ENCODE measurements around the gene TLE1.
"Not testable (repeated sequence)": the region's sequence is repeated elsewhere in the genome, so short reads cannot be mapped to it uniquely, and the experiment has no call there.

The TLE1 gene

DNA sequence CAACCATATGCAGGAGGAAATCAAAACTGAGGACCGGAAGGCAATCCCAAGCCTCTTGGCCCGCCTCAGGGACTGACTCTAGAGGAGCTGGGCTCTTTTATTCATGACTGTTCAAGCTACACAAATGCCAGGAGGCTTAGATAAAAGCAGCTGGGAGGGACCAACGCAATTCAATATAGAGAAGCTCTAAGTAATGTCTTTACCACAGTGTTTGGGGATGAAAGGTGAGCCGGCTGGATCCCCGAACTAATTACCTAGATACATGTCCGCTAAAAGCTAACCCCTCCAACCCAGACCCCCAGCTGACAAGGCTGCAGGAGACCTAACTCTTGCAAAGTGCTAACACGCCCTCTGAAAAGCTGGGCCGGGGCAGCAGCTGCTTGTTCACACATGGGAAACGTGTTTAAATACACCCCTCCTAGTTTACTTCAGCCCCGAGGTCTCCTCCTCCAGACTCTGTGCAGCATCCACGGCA lies 67.5 kb downstream of the TLE1 start:
- no peak for DNase-seq

DNA sequence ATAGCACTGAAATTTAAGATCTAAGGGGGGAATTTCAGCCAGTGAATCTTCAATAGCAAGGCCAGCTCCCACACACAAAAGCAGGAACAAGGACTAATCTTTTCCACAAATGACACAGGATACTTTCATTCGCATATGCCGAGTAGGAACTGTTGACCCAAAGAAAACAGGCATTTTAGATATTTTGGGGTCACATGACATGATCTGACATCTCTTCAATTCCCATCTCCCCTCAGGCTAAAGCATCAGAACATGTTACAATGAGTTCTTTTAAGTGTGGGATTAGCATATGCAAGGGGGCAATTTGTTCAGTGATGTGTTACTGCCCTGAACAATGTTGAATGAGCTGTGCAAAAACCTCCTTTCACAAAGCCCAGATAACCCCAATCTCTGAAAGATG lies 68.2 kb downstream of the TLE1 start:
- DNase-seq = no peak

DNA sequence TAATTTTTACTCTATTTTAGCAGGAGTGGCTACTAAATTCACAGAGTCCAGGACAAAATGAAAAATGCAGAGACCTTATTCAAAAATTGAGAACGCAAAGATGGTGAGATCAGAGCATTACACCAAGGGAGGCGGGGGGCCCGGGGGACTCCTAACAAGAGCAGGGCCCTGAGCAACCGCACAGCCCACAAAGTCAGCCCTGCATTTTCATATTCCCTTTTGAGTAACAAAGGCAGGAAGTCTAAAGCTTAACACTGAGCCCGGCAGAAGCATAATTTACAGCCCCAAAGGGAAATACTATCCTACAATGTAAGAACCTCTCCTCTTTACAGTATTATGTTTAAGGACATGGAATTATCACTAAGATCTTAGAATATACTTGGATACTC lies 69.4 kb downstream of the TLE1 start:
- DNase-seq = no peak

DNA sequence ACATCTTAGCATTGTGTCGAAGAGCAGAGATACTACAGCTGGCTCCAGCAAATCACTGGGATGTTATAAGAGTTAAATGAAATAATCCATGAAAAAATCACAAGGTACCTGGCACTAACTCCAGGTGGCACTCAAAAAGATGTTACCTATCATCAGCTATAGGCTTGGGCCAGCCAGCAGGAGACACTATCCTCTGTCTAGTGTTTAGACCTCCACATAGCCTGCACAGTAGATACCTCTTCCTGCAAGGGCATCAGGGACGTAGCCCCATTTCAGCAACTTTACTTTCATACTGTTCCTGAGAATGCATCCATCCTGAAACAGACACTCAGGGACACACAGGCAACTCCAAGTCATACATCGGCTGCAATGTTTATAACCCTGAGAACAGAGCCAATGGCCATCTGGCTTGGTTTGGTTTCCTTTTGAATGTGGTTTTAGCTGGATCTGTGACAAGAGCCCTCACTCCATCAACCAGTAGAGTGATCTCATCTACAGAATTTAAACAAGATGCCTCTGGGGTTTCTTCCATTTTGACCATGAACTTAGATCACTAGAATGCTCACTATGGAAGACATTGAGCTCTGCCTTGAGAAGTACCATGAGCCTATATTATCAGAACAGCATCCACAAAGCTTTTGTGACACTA lies 69.9 kb downstream of the TLE1 start:
- DNase-seq = no peak

DNA sequence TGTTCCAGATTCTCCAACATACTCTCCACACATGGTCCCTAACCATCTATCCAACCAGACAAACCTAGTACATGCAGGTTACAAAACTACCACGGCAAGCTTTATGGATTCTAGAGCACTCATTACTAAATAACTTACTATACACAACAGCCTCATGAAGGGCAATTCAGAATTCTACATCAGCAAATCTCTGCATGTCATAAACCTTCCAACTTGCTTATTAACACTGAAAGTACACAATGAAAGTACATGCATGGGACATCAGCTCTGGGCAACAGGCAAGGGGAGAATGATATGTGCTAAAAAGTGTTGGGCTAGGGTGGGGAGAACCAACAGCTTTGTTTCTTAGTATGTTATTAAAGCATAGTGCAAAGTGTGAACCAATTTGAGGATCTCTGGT lies 70.4 kb downstream of the TLE1 start:
- DNase-seq = no peak

DNA sequence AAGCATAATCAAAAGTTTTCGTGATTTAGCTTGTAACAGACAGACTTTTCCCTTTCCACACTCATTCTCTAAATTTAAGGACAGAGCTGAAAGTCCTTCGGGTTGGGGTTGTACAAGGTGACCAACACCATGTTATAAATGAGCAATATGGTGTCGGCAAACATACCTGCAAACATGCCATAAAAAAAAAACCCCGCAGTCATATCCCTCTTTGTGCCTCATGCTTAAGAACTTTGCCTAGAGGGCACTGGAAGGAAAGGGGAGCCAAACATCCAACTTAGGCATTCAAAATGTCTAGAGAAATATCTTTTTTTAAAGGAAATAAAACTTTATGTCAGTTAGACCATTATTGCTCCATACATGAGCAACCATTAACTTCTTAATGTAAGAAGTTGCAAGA lies 73.2 kb downstream of the TLE1 start:
- DNase-seq = no peak

DNA sequence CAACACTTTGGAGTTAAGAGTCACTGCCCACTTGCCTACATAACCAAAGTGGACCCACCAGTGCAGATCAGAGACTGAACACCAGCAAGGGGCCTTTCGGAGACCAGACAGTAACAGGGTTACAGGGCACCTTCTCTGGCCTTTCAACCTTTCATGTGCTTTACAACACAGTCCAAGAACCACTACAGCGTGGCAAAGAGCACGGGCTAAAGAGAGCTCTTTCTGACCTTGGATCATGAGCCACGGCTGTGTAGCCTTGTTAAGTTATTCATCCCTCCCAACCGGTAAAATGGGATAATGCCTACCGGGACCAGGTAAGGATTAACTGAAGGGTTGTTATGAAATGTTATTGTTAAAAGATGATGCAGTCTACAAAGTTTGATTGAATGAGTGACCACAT lies 75.0 kb downstream of the TLE1 start:
- DNase-seq = no peak

DNA sequence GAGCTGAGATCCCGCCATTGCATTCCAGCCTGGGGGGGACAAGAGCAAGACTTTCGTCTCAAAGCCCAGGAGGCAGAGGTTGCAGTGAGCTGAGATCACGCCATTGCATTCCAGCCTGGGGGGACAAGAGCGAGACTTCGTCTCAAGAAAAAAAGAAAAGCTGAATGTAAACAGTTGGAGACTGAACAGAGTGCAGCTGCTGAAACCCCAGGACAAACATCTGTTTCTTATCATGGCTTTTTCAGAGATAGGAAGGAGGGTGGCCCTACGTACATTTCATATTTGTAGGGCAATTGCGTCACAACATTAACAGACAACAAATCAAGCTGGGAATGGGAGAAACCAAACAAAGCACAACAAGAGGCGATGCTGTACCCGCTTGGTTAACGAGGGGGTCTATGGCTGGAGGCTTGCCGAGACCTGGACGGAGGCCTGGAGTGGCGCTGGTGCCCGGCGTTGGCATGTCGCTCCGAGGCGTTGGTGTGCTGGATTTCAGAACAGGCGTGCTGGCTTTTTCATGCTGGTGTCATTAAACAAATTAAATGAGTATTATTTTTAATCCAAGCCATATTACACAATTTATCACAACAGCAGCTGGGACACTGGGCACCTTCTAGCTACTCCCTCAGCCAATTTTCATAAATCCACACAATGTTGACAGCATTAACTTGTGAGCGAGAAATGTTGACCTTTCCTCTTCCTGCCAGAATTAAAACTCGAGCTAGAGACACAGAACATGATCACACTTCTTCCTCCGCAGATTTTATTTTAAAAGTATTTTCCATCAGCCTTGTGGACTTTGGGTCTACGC lies 76.1 kb downstream of the TLE1 start:
- DNase-seq = no peak

DNA sequence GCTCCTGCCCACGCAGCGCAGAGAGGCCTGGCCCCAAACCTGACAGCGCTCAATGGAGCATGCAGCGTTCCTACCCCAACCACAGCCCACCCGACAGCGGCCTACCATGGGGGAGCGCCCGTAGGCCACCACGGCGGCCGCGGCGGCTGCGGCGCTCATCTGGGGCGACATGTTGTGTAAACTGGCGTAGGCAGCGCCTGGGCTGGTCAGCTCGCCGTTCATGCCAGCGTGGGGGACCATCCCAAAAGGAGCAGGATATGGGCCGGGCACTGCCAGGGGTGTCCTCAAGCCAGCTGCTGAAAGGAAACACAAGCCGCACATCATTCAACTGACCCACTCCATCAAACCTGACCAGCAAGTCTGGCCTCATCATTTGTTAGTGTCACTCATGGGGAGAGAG lies 77.7 kb downstream of the TLE1 start:
- DNase-seq = no peak

DNA sequence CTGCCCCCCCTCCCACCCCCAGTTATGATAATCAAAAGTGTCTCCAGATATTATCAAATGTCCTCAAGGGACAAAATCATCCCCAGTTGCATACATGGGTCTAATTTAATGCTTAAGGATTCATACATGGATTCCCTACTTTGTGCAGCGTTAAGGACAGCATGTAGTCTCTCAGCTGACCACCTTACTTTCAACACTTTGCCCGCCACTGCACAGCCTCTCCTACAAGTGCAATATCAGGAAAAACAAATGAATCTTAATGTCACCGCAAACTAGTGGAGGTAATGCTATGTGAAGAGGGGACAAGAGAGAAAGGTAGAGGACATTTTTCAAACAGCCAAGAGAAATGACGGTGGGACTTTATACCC lies 78.6 kb downstream of the TLE1 start:
- no peak for DNase-seq

DNA sequence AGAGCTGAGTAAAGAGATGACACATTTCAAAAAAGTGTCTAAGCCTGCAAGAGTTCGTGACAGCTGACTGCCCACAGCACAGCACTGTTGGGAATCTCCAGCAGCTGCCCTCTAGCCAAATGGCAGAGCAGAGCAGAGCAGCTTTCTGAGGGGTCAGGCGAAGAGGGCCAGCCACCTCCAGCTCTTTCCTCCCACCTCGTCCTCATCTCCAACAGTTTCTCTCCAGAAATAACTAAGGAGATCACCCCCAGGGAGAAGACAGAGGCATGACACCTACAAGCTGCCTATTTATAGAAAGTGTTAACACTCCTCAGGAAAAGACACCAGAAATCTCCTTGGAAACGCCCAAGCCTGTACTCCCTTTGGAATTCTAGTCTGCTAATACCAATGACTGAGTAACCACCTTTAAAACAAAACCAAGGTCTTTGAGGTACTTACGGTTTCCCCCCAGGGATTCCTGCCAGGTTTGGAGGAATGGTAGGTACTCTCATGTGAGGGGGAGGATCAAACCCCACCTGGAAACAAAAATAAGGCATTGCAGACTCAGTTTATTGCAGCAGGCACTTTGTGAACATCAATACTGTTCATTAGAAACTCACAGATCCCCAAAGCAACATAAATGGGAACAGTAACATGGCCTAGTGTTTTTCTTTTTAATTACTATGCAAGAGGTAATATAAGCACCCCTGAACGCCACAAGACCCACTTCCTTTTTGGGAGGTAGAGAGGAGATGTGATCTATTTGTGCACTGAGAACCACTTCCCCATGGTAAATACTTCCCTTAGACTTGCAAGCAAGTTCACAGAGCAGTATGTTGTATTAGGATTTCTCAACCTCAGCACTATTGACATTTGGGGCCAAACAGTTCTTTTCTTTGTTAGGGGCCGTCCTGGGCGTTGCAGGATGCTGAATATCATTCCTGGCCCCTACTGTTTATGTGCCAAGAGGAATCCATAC lies 79.3 kb downstream of the TLE1 start:
- no peak for DNase-seq

DNA sequence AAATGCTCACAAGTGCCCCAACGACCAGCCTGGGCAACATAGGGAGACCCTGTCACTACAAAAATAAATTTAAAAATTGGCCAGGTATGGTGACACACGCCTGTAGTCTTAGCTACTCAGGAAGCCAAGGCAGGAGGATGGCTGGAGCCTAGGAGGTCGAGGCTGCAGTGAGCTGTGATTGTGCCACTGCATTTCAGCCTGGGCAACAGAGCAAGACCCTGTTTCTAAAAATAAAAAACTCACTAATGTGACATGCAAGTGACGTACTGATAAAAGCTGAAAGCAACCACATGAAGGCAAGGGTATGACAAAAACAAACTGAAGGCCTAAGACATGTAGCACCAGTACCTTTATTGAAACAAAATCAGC lies 81.1 kb downstream of the TLE1 start:
- DNase-seq = no peak

DNA sequence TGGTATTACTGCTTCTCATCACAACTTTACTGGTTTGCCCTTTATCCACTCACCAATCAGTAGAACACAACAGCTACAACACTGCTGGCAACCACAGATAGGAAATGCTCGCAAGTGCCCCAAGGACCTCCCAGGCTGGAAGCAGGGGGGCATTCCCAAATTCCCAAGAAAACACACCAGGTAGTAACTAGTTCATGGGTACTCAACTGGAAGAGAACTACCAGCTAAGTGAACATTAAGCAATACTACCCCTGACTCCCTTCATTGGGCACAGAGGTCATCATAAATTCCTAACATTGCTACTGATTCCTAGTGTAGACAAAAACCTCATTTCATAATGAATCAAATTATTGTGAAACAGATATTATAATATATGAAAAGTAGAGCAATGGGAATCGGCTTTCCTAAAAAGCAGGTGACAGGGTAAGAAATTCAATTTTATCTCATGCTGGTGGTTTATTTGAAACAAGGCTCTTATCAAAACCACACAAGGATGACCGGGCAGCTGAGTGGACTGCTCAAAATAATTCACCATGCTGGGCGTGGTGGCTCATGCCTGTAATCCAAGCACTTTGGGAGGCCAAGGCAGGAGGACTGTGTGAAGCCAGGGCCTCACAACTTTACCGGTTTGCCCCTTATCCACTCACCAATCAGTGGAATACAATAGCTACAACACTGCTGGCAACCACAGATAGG lies 81.6 kb downstream of the TLE1 start:
- DNase-seq = no peak

DNA sequence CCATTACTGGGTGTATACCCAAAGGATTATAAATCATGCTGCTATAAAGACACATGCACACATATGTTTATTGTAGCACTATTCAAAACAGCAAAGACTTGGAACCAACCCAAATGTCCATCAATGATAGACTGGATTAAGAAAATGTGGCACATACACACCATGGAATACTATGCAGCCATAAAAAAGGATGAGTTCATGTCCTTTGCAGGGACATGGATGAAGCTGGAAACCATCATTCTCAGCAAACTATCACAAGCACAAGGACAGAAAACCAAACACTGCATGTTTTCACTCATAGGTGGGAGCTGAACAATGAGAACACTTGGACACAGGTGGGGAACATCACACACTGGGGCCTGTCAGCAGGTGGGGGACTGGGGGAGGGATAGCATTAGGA lies 83.1 kb downstream of the TLE1 start:
- not testable (repeated sequence) for DNase-seq

DNA sequence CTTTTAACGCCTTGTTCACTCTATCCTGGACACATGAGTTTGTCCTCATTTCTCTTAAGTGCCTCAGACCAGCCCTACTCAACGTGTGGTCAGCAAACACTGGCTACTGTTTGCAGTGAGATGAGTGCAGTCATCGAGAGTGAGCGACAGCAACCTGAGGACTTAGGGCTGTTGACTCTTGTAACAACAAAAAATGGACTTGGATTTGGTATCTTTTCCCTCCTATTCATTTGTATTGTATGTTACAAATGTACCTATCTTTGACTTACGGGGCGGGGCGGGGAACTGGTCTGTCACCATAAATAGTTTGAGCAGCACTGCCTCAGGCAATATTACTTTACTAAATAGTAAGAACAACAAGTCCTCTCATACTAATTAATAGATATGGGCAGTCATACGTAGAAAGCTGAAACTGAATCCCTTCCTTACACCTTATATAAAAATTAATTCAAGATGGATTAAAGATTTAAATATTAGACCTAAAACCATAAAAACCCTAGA lies 84.1 kb downstream of the TLE1 start:
- no peak for DNase-seq

DNA sequence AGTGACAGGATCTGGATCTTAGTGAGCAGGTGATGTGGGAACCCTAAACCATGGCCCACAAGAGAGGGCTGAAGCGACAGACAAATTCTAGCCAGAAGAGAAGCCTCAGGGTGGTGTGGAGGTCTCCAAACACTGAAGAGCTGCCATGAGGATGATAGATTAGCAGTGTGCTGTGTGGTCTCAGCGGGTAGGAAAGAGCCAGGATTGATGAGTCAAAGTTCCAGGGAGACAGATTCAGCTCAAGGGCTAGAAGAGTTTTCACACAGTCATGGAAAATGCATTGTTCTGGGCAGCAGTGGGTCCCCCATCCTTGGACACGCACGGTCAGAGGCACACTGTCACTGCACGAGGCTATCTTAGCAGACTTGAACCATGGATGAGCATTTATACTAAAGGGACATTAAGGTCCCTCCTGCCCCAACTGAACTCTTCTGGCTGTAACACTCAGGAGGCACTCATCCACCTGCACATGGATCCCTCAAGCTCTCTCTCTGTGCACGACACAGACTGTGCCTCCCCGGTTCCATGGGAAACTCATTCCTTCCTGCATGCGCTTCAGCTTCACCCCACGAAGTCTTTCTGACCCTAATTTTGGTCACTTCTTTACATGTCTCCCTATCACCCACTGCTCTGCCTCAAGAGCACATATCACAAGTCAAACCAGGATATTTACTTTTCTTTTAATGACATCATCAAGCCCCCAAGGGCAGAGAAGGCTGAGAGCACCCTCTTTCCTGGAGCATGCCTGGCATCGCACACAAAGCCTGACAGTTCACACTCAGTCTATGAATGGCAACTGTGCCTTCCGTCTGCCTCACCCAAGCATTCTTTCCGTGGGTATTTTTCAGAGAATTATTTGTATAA lies 84.8 kb downstream of the TLE1 start:
- no peak for DNase-seq

DNA sequence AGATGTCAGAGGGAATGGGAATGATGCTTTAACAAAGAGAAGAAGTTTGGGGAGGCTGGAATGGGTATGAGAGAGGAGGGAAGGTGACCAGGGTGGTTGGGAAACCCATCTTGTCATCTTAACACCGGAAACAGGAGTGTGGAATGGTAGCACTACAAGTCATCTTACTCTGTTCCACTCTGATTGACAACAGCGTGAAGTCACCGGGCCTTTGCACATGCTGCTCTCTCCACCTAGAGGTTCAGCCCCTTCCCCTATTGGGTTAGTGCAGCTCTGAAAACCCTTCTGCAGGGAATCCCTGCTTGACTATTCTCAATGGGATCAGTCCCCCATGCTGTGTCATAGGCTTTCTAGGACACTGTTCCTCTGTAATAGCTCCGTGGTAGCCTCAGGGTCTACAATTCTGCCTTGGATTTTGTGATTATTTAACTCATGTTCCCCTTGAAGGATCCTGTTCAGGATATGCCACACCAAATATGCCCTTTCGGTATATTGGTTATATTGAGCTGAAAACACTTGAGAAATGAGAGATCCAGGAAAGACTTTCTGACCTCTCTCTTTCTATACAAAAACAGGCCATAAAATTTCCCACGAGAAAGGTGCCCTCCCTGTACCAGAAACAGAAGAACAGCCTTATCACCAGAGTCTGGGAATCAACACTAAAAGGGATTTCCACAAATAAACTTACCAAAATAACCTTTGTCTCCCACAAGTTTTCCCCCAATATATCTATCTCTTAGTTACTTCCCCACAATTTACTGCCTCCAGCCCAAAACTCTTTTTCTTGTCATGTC lies 86.3 kb downstream of the TLE1 start:
- no peak for DNase-seq

DNA sequence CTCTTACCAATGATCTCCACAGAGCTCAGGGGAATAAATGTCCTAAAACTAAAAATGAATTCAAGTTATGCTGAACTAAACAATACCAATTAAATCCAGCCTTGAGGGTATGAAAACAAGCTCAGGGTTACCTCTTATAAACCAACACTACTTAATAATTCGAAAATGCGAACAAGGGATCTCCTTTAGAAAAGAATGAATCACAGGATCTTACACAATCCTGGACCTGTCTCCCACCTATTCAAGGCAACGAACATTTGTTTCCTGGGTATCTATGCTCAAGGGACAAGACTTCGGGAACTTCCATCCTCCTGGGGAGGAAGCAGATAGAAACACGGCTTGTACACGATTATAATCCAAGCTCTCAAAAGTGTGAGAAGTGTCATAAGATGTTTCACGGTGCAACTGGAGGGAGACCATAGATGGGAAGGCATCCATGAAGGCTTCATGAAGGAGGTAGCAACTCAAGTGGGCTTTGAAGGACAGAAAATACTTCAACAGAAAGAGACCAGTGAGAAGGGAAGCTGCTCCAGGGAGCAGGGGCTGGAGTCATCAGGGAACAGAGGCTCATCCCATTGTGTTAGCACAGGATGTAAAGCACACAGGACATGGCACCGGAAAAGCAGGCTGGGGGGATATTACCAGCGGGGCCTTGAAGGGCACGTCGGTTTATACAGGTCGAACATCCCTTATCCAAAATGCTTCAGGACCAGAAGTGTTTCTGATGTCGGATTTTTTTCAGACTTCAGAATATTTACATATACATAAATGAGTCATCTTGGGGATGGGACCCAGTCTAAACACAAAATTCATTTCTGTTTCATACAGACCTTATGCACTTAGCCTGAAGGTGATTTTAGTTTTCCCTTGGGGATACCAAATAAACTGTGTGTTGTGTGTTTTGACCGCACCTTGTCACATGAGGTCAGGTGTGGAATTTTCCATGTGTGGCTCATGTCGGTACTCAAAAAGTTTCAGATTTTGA lies 87.4 kb downstream of the TLE1 start:
- no peak for DNase-seq

DNA sequence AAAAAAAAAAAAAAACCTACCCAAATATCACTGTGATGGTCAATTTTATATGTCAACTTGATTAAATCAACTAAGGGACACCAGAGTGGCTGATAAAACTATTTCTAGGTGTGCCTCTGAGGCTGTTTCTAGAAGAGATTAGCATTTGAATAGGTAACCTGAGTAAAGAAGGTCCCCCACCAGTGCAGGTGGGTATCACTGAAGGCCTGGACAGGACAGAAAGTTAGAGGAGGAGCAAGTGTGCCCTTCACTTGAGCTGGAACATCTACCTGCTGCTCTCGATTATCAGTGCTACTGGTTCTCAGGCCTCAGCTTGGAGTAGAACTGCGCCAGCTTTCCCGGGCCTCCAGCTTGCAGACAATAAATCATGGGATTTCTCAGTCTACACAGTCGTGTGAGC lies 88.7 kb downstream of the TLE1 start:
- DNase-seq = no peak

DNA sequence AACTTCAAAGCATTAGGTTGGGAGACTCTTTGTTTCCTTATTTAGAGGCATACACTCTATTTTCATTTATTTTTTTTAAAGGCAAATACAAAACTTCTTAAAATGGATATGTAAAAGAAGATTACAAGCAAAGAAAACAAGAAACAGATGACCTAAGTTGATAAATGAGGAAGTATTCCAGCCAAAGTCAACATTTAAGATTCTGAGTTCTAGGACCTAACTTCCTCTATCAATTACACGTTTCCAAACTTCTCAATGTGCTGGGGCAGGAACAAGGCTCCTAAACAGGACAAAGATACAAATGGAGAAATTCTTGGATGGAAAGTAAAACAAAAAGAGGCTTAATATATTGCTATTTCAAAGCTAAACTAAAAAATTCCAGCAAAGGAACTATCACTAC lies 89.5 kb downstream of the TLE1 start:
- no peak for DNase-seq

Measured in T-helper 9 cell (primary cell).